Endothelial cell of umbilical vein (primary cell): ENCODE measurements around the gene ELMO2. TPM values are rescaled to one million over a fixed set of nuclear protein-coding genes. Genes with fewer than 3 reads are reported as not detected.

Experiments
- BruUV-seq: library from RNA; stranded (reverse); fragments of 400-500 nt; replicated peaks from 2 replicates; lab custom pipeline; 2021; lab: Mats Ljungman, UMichigan
- CTCF ChIA-PET: fragments of 300-600, 350-600 bp; sonication (Branson Sonifier 250); formaldehyde crosslinking; loops from one replicate; lab custom pipeline; 2021; ENCODE audit warnings: antibody characterized with exemption, inconsistent platforms; lab: Charles Lee
- POLR2A ChIA-PET: fragments of 300-600, 350-600 bp; sonication (Branson Sonifier 250); formaldehyde crosslinking; loops from one replicate; lab custom pipeline; 2021; ENCODE audit warnings: antibody characterized with exemption, inconsistent platforms; lab: Charles Lee
- DNase-seq: peaks from one replicate; pipeline ENCODE4 v3.0.0-alpha.2; 2011; ENCODE audit warnings: low read depth, low spot score
- FAIRE-seq: peaks from 2 replicates; lab custom pipeline; 2011; peaks lifted over from hg19 to GRCh38; lab: Jason Lieb, UNC
- H2AFZ ChIP-seq: 2 replicates; pipeline ENCODE4 v1.6.0; 2012; ENCODE audit warnings: low read depth, low read length, control low read depth, inconsistent platforms
- H3K27ac ChIP-seq: 2 replicates; pipeline ENCODE4 v1.5.1; 2011; ENCODE audit warnings: low read depth, mild to moderate bottlenecking, control low read depth, low read length, moderate library complexity; ENCODE audit not compliant: insufficient read depth
- H3K27me3 ChIP-seq, 2 experiments: 2 replicates each; pipeline versions ENCODE4 v1.6.0 to v1.6.1; 2011; ENCODE audit warnings: low read length in 2 of 2, mixed read lengths in 1 of 2; ENCODE audit not compliant: control insufficient read depth in 2 of 2, insufficient read depth in 2 of 2
- H3K36me3 ChIP-seq, 2 experiments: 2 replicates in 1 of 2; 3 replicates in 1 of 2; pipeline ENCODE4 v1.5.1; 2011; ENCODE audit warnings: low read length in 2 of 2, mild to moderate bottlenecking in 1 of 2, moderate library complexity in 1 of 2; ENCODE audit not compliant: control insufficient read depth in 2 of 2, insufficient read depth in 2 of 2; ENCODE audit errors: extremely low read depth in 1 of 2
- H3K4me1 ChIP-seq: 3 replicates; pipeline ENCODE4 v1.5.1; 2011; ENCODE audit warnings: mild to moderate bottlenecking, low read length; ENCODE audit not compliant: control insufficient read depth, insufficient read depth; ENCODE audit errors: extremely low read depth
- H3K4me2 ChIP-seq: 2 replicates; pipeline ENCODE4 v1.6.1; 2011; ENCODE audit warnings: low read length, control low read depth, mixed read lengths; ENCODE audit not compliant: insufficient read depth
- H3K4me3 ChIP-seq, 3 experiments: fragments of 200-600 bp in 1 of 3; sonication (generic), shearing (Covaris generic) in 1 of 3; replicated peaks in 1 of 3; 2 replicates each; pipeline ENCODE4 v1.5.1; 2011 to 2016; ENCODE audit warnings: control low read depth in 3 of 3, low read length in 3 of 3, mild to moderate bottlenecking in 2 of 3, inconsistent platforms in 1 of 3, low read depth in 1 of 3, moderate library complexity in 1 of 3; ENCODE audit not compliant: insufficient read depth in 1 of 3
- H3K79me2 ChIP-seq: 2 replicates; pipeline ENCODE4 v1.6.0; 2012; ENCODE audit warnings: low read length, inconsistent platforms; ENCODE audit not compliant: control insufficient read depth, insufficient read depth
- H3K9ac ChIP-seq: replicated peaks from 2 replicates; pipeline ENCODE3; 2011; ENCODE audit warnings: low read length, control low read depth; ENCODE audit not compliant: insufficient read depth; ENCODE audit errors: extremely low read depth
- H3K9me1 ChIP-seq: replicated peaks from 3 replicates; pipeline ENCODE4 v1.6.0; 2011; ENCODE audit warnings: mild to moderate bottlenecking, low read length; ENCODE audit not compliant: control insufficient read depth, insufficient read depth; ENCODE audit errors: extremely low read depth
- H3K9me3 ChIP-seq: replicated peaks from 2 replicates; pipeline ENCODE4 v1.5.1; 2012; ENCODE audit warnings: low read length, inconsistent platforms; ENCODE audit not compliant: control insufficient read depth, insufficient read depth
- H4K20me1 ChIP-seq: replicated peaks from 2 replicates; pipeline ENCODE3; 2011; ENCODE audit warnings: mild to moderate bottlenecking, low read length; ENCODE audit not compliant: control insufficient read depth, insufficient read depth; ENCODE audit errors: extremely low read depth
- EZH2 ChIP-seq: IDR thresholded peaks from 2 replicates; pipeline ENCODE4 v1.6.1; 2012; ENCODE audit warnings: borderline replicate concordance, low read depth, mild to moderate bottlenecking, moderate library complexity, low read length, inconsistent platforms; ENCODE audit not compliant: severe bottlenecking
- FOS ChIP-seq: IDR thresholded peaks from 2 replicates; pipeline ENCODE4 v1.6.1; 2011; ENCODE audit warnings: mild to moderate bottlenecking, low read length, moderate library complexity, borderline replicate concordance; ENCODE audit not compliant: insufficient read depth
- GATA2 ChIP-seq: IDR thresholded peaks from 2 replicates; pipeline ENCODE4 v1.7.0; 2011; ENCODE audit warnings: low read depth, mild to moderate bottlenecking, moderate library complexity, mixed read lengths, low read length; ENCODE audit not compliant: insufficient read length, insufficient read depth
- JUN ChIP-seq: IDR thresholded peaks from 2 replicates; pipeline ENCODE4 v1.6.1; 2011; ENCODE audit warnings: borderline replicate concordance, low read depth; ENCODE audit not compliant: insufficient read length, insufficient read depth
- MYC ChIP-seq: IDR thresholded peaks from one replicate; pipeline ENCODE4 v1.6.1; 2011; ENCODE audit warnings: mild to moderate bottlenecking, low read depth, low read length
- POLR2A ChIP-seq: IDR thresholded peaks from 2 replicates; pipeline ENCODE4 v1.6.1; 2012; ENCODE audit warnings: low read depth, mild to moderate bottlenecking, control low read depth, low read length
- POLR2AphosphoS5 ChIP-seq: IDR thresholded peaks from 2 replicates; pipeline ENCODE4 v1.6.1; 2012; ENCODE audit warnings: low read depth, mild to moderate bottlenecking, control low read depth, low read length, moderate library complexity; ENCODE audit not compliant: insufficient read depth
- dilution Hi-C: fragments of 300-500 bp; cut with MboI; formaldehyde crosslinking; loops from one replicate; pipeline ENCODE4 v1.15.0; 2019; ENCODE audit warnings: low sequenced_read_pairs; ENCODE audit not compliant: extremely low pct_ligation_motif_present
- intact Hi-C: fragments of 100-400 bp; cut with micrococcal nuclease; formaldehyde crosslinking; loops from one replicate; pipeline ENCODE4 v1.10.0; 2022
- polyA plus RNA-seq, 4 experiments: library from polyadenylated mRNA; depleted of rRNA in 3 of 4; stranded (reverse) in 3 of 4; unstranded in 1 of 4; fragments of >200 nt; gene quantifications; 2 replicates each; pipeline versions ENCODE4 v1.2.1 to v1.2.3, GENCODE V29; 2011 to 2012; ENCODE audit warnings: missing spikeins in 1 of 4
- total RNA-seq: library from RNA; stranded (reverse); gene quantifications from 2 replicates; pipeline ENCODE4 v1.2.3, GENCODE V29; 2021
- TF ChIP-seq, protein P1 (sequence below): IDR thresholded peaks from 2 replicates; pipeline ENCODE4 v1.6.1; 2011; ENCODE audit not compliant: insufficient read depth, insufficient read length
- TF ChIP-seq, protein P2 (sequence below), 2 donors: IDR thresholded peaks; 1 replicate in 1 of 2; 2 replicates in 1 of 2; pipeline ENCODE4 v1.5.1; 2011; ENCODE audit warnings: low read length in 2 of 2, mild to moderate bottlenecking in 2 of 2, moderate library complexity in 2 of 2, control low read depth in 1 of 2, inconsistent platforms in 1 of 2, low read depth in 1 of 2; ENCODE audit not compliant: insufficient read depth in 1 of 2; ENCODE audit errors: extremely low read depth in 1 of 2

The ELMO2 gene
- total and polyA plus RNA-seq, 2 donors (not counting 3 experiments of a cell fraction or from before 2014, with no cell fraction given), result 35.1 to 43.5 TPM

DNA sequence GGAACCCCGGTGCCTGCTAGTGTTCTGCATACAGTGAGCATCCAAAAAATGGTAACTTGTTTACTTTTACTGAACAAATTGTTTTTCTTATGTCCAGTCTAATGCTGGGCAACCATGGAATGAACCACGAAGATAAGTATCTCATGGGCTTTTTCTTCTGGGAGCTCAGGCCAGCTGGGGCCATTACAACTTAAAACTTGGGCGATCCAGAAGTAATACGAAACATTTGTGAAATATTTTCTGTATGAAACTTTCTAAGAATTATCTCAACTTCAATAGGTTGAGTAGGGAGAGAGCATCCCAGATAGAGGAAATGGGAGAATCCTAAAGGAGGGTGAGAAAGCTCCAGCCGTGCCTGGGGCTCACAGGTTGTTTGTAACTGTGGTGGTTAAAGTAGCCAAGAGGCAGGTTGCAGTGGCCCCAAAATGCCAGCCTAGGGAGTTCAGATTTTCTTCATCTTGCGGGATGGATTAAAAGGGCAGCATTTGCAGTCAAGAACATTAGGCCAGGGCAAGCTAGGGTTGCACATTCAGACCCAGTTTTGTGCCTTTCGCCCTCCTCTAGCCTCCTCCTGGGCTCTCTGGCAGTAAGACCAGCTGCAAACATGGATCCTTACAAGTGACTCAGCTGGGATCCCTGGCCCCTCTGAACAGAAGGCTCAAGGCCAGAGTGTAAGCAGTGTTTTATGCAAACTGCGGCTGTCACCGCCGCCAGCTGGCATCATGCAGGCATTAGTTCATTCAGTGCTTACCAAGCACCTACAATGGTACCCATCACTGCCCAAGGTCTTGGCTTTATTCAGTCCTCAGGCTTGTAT, 41.5 kb downstream of the ELMO2 start:
- Histone ChIP-seq H3K27me3 (no peaks in the 10 kb centered on the region), H3K9ac (no peak overlapping the region), H3K4me3 (peak overlapping the region in 2 of 3 experiments; percentile 63 to 90), H3K79me2 (peaks cover 23% of the 10 kb centered on the region), H4K20me1 (no peaks in the 10 kb centered on the region), H3K27ac (no peak overlapping the region), H3K4me2 (peak overlapping the region; percentile 58), H3K36me3 (peaks cover 5 to 26% of the 10 kb centered on the region in 2 experiments), H3K4me1 (peaks cover 8% of the 10 kb centered on the region), H3K9me1 (no peaks in the 10 kb centered on the region), H2AFZ (peak overlapping the region; percentile 63), H3K9me3 (no peaks in the 10 kb centered on the region)
- intact Hi-C loops (loop anchor here (1.0 to 10.0 kb wide), 4 partner anchors 41 to 550 kb away; partner anchors contain the start of genes ELMO2 and UBE2C), dilution Hi-C loops (no loop called here)
- no peak for TF ChIP-seq EZH2
- TF ChIP-seq, protein P1, sequence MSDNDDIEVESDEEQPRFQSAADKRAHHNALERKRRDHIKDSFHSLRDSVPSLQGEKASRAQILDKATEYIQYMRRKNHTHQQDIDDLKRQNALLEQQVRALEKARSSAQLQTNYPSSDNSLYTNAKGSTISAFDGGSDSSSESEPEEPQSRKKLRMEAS, result no peak
- TF ChIP-seq POLR2AphosphoS5, result no peak
- TF ChIP-seq, protein P2, sequence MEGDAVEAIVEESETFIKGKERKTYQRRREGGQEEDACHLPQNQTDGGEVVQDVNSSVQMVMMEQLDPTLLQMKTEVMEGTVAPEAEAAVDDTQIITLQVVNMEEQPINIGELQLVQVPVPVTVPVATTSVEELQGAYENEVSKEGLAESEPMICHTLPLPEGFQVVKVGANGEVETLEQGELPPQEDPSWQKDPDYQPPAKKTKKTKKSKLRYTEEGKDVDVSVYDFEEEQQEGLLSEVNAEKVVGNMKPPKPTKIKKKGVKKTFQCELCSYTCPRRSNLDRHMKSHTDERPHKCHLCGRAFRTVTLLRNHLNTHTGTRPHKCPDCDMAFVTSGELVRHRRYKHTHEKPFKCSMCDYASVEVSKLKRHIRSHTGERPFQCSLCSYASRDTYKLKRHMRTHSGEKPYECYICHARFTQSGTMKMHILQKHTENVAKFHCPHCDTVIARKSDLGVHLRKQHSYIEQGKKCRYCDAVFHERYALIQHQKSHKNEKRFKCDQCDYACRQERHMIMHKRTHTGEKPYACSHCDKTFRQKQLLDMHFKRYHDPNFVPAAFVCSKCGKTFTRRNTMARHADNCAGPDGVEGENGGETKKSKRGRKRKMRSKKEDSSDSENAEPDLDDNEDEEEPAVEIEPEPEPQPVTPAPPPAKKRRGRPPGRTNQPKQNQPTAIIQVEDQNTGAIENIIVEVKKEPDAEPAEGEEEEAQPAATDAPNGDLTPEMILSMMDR (IDR thresholded peaks at IDR 0.05; ENCODE audit: extremely low read depth in 1 of 2, insufficient read depth in 1 of 2, low read depth in 1 of 2, low read length in 2 of 2), result no peak
- TF ChIP-seq MYC, result no peak
- TF ChIP-seq GATA2, result no peak
- TF ChIP-seq JUN, result no peak
- TF ChIP-seq FOS, result no peak
- no peak for TF ChIP-seq POLR2A
- CTCF ChIA-PET, result interaction anchor here (1.0 to 2.3 kb wide), 6 partner anchors 9 to 593 kb away, joined by 3 to 10 read pairs (median 6); no protein-coding TSS in a partner anchor
- BruUV-seq, result TSS peak; percentile 41
- FAIRE-seq, result no peak
- DNase-seq, result no peak
- POLR2A ChIA-PET, result interaction anchor here (1.0 to 2.5 kb wide), 2 partner anchors 8 to 42 kb away, joined by 3 to 9 read pairs; partner anchors contain the start of gene ELMO2
